Heart left ventricle (tissue), 16 donors: ENCODE data around the gene TNNI3. TPM values are rescaled to one million over a fixed set of nuclear protein-coding genes. Genes with fewer than 3 reads are reported as not detected.
"Not testable (repeated sequence)": the region's sequence is repeated elsewhere in the genome, so short reads cannot be mapped to it uniquely, and the experiment has no call there.

ENCODE experiments used
- ATAC-seq, 4 donors: fragments of 200-7000 bp; cut with Tn5 transposase; one replicate each; pipeline ENCODE4 v1.9.1; 2020 to 2022; ENCODE audit warnings: moderate library complexity in 4 of 4, mild to moderate bottlenecking in 3 of 4, moderate number of reproducible peaks in 1 of 4
- DNase-seq, 5 donors: peaks; one replicate each; pipeline ENCODE4 v3.0.0-alpha.2; 2020
- H3K27ac ChIP-seq, 12 donors: fragments of 200-600 bp; sonication (generic) in 4 of 12; one replicate each; pipeline versions ENCODE4 v1.5.0 to v1.8.0; 2016 to 2022; ENCODE audit warnings: mild to moderate bottlenecking in 2 of 12
- H3K27me3 ChIP-seq, 9 donors: fragments of 200-600 bp; sonication (generic) in 2 of 9; one replicate each; pipeline versions ENCODE4 v1.5.1 to v1.8.0; 2016 to 2022; ENCODE audit warnings: mild to moderate bottlenecking in 3 of 9
- H3K36me3 ChIP-seq, 9 donors: fragments of 200-600 bp; sonication (generic) in 2 of 9; one replicate each; pipeline versions ENCODE4 v1.5.0 to v1.8.0; 2018 to 2022; ENCODE audit warnings: mild to moderate bottlenecking in 2 of 9
- H3K4me1 ChIP-seq, 12 donors: fragments of 200-600 bp; sonication (generic) in 4 of 12; one replicate each; pipeline versions ENCODE4 v1.5.0 to v1.8.0; 2016 to 2022; ENCODE audit warnings: mild to moderate bottlenecking in 3 of 12
- H3K4me3 ChIP-seq, 12 donors: fragments of 200-600 bp; sonication (generic) in 4 of 12; one replicate each; pipeline versions ENCODE4 v1.5.0 to v1.8.0; 2017 to 2022; ENCODE audit warnings: mild to moderate bottlenecking in 9 of 12, moderate library complexity in 4 of 12
- H3K9me3 ChIP-seq, 12 donors: fragments of 200-600 bp; sonication (generic) in 4 of 12; one replicate each; pipeline versions ENCODE4 v1.5.0 to v1.8.0; 2016 to 2022; ENCODE audit warnings: mild to moderate bottlenecking in 1 of 12
- CTCF ChIP-seq, 12 donors: fragments of 200-600 bp; sonication (generic) in 4 of 12; IDR thresholded peaks; one replicate each; pipeline versions ENCODE4 v1.5.0 to v1.8.0; 2018 to 2022; ENCODE audit warnings: antibody characterized with exemption in 12 of 12, mild to moderate bottlenecking in 5 of 12
- POLR2A ChIP-seq, 2 donors: fragments of 450-650 bp; IDR thresholded peaks; one replicate each; pipeline ENCODE4 v1.6.1; 2017; ENCODE audit warnings: antibody characterized with exemption in 2 of 2, mild to moderate bottlenecking in 2 of 2, moderate library complexity in 2 of 2
- WGBS, 4 donors: extraction: QIAGEN DNeasy Blood & Tissue Kit in 2 of 4; methylation state at CpG; one replicate each; pipeline versions ENCODE4 v1.1.5 to v1.1.7; 2013 to 2018; 5-methylcytosine and 5-hydroxymethylcytosine counted together
- intact Hi-C, 10 donors: fragments of 100-400 bp; cut with DNase I; formaldehyde crosslinking; loops; one replicate each; pipeline versions ENCODE4 v1.11.1 to v1.14.2; 2022
- long read RNA-seq, 3 donors: library from polyadenylated mRNA; unstranded; transcript quantifications; one replicate each; pipeline ENCODE4 v2.0.0, GENCODE V29; 2020 to 2021
- polyA plus RNA-seq, 2 donors: library from polyadenylated mRNA; stranded (reverse); fragments of 200-250 nt; gene quantifications; one replicate each; pipeline ENCODE4 v1.2.3, GENCODE V29; 2013
- total RNA-seq, 9 donors: library from RNA; depleted of rRNA in 2 of 9; stranded (reverse); fragments of >200 nt in 2 of 9; fragmentation: NEBNext Ultra II Directional in 3 of 9; extraction: Animal tissue kit (Norgen Biotek cat#: 25700) in 3 of 9; gene quantifications; one replicate each; pipeline versions ENCODE4 v1.1.0 to v1.2.4, GENCODE V29; 2016 to 2023
- donor health status: ischemic (EF 13 %, LVEDD 7.1; RV severe dilation, severe dysfunction).
- donor health status: healthy with polysubstance abuse.
- donor health status: DM: no; HTN: yes; CAD: no.
- donor health status: DM: no; HTN: no; CAD: no.
- donor health status: ischemic (EF 25% LVEDD 6.9; RV normal size, moderate dysfunction).
- donor health status: ischemic (EF 25% LVEDD 5.7; RV mildly dilated, moderate dysfunction).
- donor health status: healthy.
- donor health status: DM: yes; HTN: yes; CAD: no.
- donor health status: ischemic (EF 35%, LVEDD 5.7; RV mildly dilated, moderate dysfunction).
- donor health status: nonischemic (EF 11% LVEDD 7.7; RV severe dilation, severe dysfunction).
- donor health status: DM: yes; HTN: yes; CAD: no.
- donor health status: PGD.
- donor health status: ischemic (EF 29% LVEDD 5.4; RV normal size, mild dysfunction).
- donor health status: nonischemic (EF 23%, LVEDD 6.1; RV moderate dilation, normal function).

TNNI3 gene
- total RNA-seq (over 10,000 TPM in 3 of 9 donors, 1,000 to 10,000 TPM in 6; 1,912 to 14,347 (median 9,662) TPM), polyA plus RNA-seq (over 10,000 TPM in 1 of 2 donors, 1,000 to 10,000 TPM in 1; 3,704 to 34,502 TPM)
- long read RNA-seq, donor 1, transcript TNNI3-202 (4 exons, 699 nt) = major isoform, 53 of 8,425 reads
- long read RNA-seq, donor 1, transcript TNNI3-207 (5 exons, 669 nt) = minor isoform, 20 of 8,425 reads
- long read RNA-seq, donor 1, transcript TNNI3-208 (2 exons, 525 nt) = minor isoform, 44 of 8,425 reads
- long read RNA-seq, donor 1, partial matches to known transcripts = 532 of 8,425 reads
- long read RNA-seq, donor 1, other reads (novel, unspliced or antisense) = 7,776 of 8,425 reads
- long read RNA-seq, donor 2, transcript TNNI3-202 (4 exons, 699 nt) = minor isoform, 16 of 2,120 reads
- long read RNA-seq, donor 2, transcript TNNI3-208 (2 exons, 525 nt) = major isoform, 18 of 2,120 reads
- long read RNA-seq, donor 2, partial matches to known transcripts = 58 of 2,120 reads
- long read RNA-seq, donor 2, other reads (novel, unspliced or antisense) = 2,025 of 2,120 reads
- long read RNA-seq, donor 3, transcript TNNI3-207 (5 exons, 669 nt) = minor isoform, 5 of 1,920 reads
- long read RNA-seq, donor 3, transcript TNNI3-208 (2 exons, 525 nt) = minor isoform, 19 of 1,920 reads
- long read RNA-seq, donor 3, transcript TNNI3-202 (4 exons, 699 nt) = major isoform, 30 of 1,920 reads
- long read RNA-seq, donor 3, partial matches to known transcripts = 114 of 1,920 reads
- long read RNA-seq, donor 3, other reads (novel, unspliced or antisense) = 1,752 of 1,920 reads

GRCh38 chr19:55157064-55157908 is at the start of gene TNNI3:
TNNI3 (minus strand) TSS chr19:55157732; CDS start chr19:55157589, 143 bp downstream.
- Histone ChIP-seq H3K27ac (peak within 1 kb of the TSS; percentile 71 to 100 (median 94)), H3K4me1 (peaks cover 0 to 61% (median 13%) of the 10 kb centered on the region in 12 donors), H3K27me3 (peaks cover 0 to 39% (median 8%) of the 10 kb centered on the region in 9 donors), H3K4me3 (peak within 1 kb of the TSS; percentile 47 to 92 (median 66)), H3K36me3 (peaks cover 0 to 32% (median 15%) of the 10 kb centered on the region in 9 donors), H3K9me3 (peaks cover 0 to under 1% (median 0%) of the 10 kb centered on the region in 12 donors)
- DNase-seq = peak; percentile 71 to 83 (median 78)
- peak; percentile 67 to 86 for TF ChIP-seq POLR2A (IDR thresholded peaks at IDR 0.05)
- TF ChIP-seq CTCF (IDR thresholded peaks at IDR 0.05) = no peak
- intact Hi-C loops = loop anchor here in 1 of 10 donors (5.0 kb wide), 1 partner anchor 40 kb away; the partner anchor contains the start of gene PPP1R12C
- ATAC-seq = peak; percentile 27 to 66 (median 40)
- 19 to 49% (median 22%) methylated on average over 19 to 39 of the region's 39 CpGs for WGBS, 4 donors

DNA sequence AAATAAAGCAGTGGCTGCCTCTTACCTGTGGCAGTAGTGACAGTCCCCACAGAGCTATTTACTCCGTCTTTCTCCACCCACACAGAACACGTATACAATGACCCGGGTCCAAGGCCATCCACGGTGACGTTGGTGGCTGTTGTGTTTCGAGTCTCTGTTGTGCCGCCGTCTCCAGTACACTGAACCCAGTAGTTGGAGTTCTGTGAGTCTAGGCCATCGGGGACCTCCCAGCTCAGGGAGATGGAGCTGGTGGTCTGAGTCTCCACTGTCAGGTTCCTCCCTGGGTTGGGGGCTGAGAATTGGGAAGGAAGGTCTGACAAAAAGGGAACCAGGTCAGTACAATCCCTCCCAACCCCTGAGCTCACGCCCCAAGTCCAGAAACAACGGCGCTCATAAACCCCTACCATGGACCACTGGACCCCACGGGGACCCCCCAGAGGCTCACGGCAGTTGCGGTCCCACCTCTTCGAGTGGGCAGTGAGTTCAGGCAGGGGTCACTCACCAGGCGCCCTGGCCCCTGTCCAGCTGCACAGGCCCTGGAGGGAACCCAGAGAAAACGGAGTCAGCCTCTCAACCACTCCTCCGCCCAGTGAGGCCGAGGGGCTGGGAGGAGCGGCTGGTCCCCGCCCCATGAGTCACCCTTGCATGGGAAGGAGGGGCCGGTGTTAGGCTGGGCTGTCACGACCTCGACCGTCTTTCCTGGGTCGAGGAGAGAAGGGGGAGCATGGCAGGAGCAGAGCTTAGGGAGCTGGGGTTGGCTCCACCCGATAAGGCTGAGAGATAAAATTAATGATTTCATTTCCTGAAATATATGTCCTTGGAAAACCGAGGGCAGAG is 49.4 kb upstream of the TNNI3 start:
- peak; percentile 79 to 92 (median 86) for DNase-seq
- Histone ChIP-seq H3K36me3 (no peaks in the 10 kb centered on the region), H3K4me3 (peak overlapping the region in 9 of 12 donors; percentile 11 to 48 (median 37)), H3K9me3 (peaks cover 0 to under 1% (median 0%) of the 10 kb centered on the region in 12 donors), H3K4me1 (peaks cover 0 to 24% (median 12%) of the 10 kb centered on the region in 12 donors), H3K27ac (peak overlapping the region in 5 of 12 donors; percentile 17 to 67 (median 43)), H3K27me3 (no peaks in the 10 kb centered on the region)
- TF ChIP-seq CTCF (IDR thresholded peaks at IDR 0.05) = no peak
- TF ChIP-seq POLR2A (IDR thresholded peaks at IDR 0.05) = peak in 1 of 2 donors; percentile 14
- 27 to 36% (median 33%) methylated on average over 23 to 29 of the region's 29 CpGs for WGBS, 4 donors
- ATAC-seq = peak; percentile 90 to 97 (median 96)
- intact Hi-C loops = no loop called here

GRCh38 chr19:55202199-55202598 is 44.7 kb upstream of the TNNI3 start:
- H3K27me3 ChIP-seq, H3K27ac ChIP-seq, intact Hi-C loops, H3K4me1 ChIP-seq, H3K9me3 ChIP-seq, H3K4me3 ChIP-seq, H3K36me3 ChIP-seq, ATAC-seq: not testable (repeated sequence)
- WGBS, 4 donors = 64 to 79% (median 69%) methylated on average over 7 to 10 of the region's 10 CpGs
- peak in 1 of 5 donors; percentile 42 for DNase-seq
- peak in 1 of 12 donors; percentile 16 for TF ChIP-seq CTCF (IDR thresholded peaks at IDR 0.05)
